HepG2 (cell line): Measurements from ENCODE around the gene MRPL9. TPM values are rescaled to one million over a fixed set of nuclear protein-coding genes. Genes with fewer than 3 reads are reported as not detected.

Experiments
- ATAC-seq: fragments of 200-7000 bp; cut with Tn5 transposase; 3 replicates; pipeline ENCODE4 v1.9.1; 2020; ENCODE audit warnings: mild to moderate bottlenecking, moderate library complexity
- BruUV-seq: library from RNA; stranded (reverse); fragments of 400-500 nt; replicated peaks from 2 replicates; lab custom pipeline; 2021; lab: Mats Ljungman, UMichigan
- CTCF ChIA-PET: fragments of 300-600 bp; formaldehyde crosslinking; extraction: SDS; loops from one replicate; lab custom pipeline; 2021; ENCODE audit warnings: low total read pairs, inconsistent platforms, low intra/inter-chr PET ratio; lab: Yijun Ruan, JAX
- POLR2A ChIA-PET: fragments of 350-600 bp; sonication (Branson Sonifier 250); formaldehyde crosslinking; loops from one replicate; lab custom pipeline; 2020; ENCODE audit warnings: antibody characterized with exemption, inconsistent platforms; lab: Yijun Ruan, JAX
- DNase-seq: peaks from one replicate; pipeline ENCODE4 v3.0.0-alpha.2; 2015; ENCODE audit warnings: low spot score
- FAIRE-seq: peaks from 3 replicates; lab custom pipeline; 2011; peaks lifted over from hg19 to GRCh38; lab: Jason Lieb, UNC
- H2AFZ ChIP-seq: one replicate; pipeline ENCODE4 v1.6.1; 2011; ENCODE audit warnings: low read length, inconsistent platforms
- H3K27ac ChIP-seq: fragments of 300-600 bp; 3 replicates; pipeline ENCODE4 v1.8.0; 2011; ENCODE audit warnings: mixed run types, mild to moderate bottlenecking, mixed read lengths, low read length, inconsistent platforms; ENCODE audit not compliant: insufficient read depth; ENCODE audit errors: extremely low read length
- H3K27me3 ChIP-seq, 2 experiments: fragments of 200-600 bp in 1 of 2; 2 replicates in 1 of 2; 3 replicates in 1 of 2; pipeline versions ENCODE4 v1.6.0 to v1.8.0; 2011; ENCODE audit warnings: low read length in 2 of 2, mild to moderate bottlenecking in 2 of 2, moderate library complexity in 2 of 2, inconsistent platforms in 1 of 2; ENCODE audit not compliant: insufficient read depth in 2 of 2, control insufficient read depth in 1 of 2
- H3K36me3 ChIP-seq, 2 experiments: fragments of 200-600 bp in 1 of 2; replicated peaks in 1 of 2; 2 replicates in 1 of 2; 3 replicates in 1 of 2; pipeline versions ENCODE4 v1.5.1 to v1.8.0; 2011; ENCODE audit warnings: low read length in 2 of 2, inconsistent platforms in 1 of 2; ENCODE audit not compliant: insufficient read depth in 2 of 2, control insufficient read depth in 1 of 2
- H3K4me1 ChIP-seq: 2 replicates; pipeline ENCODE4 v1.5.1; 2012; ENCODE audit warnings: low read length, inconsistent platforms; ENCODE audit not compliant: insufficient read depth
- H3K4me2 ChIP-seq: 2 replicates; pipeline ENCODE4 v1.6.0; 2011; ENCODE audit warnings: low read depth, low read length, inconsistent platforms
- H3K4me3 ChIP-seq, 3 experiments: fragments of 200-600 bp in 1 of 3; sonication (generic), shearing (Covaris generic) in 1 of 3; replicated peaks in 1 of 3; 2 replicates each; pipeline ENCODE4 v1.5.1; 2011 to 2016; ENCODE audit warnings: low read length in 3 of 3, inconsistent platforms in 2 of 3, low read depth in 2 of 3, mild to moderate bottlenecking in 2 of 3, control low read depth in 1 of 3, mixed read lengths in 1 of 3; ENCODE audit not compliant: insufficient read depth in 1 of 3
- H3K79me2 ChIP-seq: one replicate; pipeline ENCODE4 v1.6.1; 2011; ENCODE audit warnings: low read length, inconsistent platforms; ENCODE audit not compliant: insufficient read depth
- H3K9ac ChIP-seq: 2 replicates; pipeline ENCODE4 v1.6.0; 2011; ENCODE audit warnings: mild to moderate bottlenecking, low read depth, low read length, inconsistent platforms; ENCODE audit not compliant: insufficient read depth
- H3K9me3 ChIP-seq: 2 replicates; pipeline ENCODE4 v1.5.1; 2012; ENCODE audit warnings: mild to moderate bottlenecking, low read length
- H4K20me1 ChIP-seq: 2 replicates; pipeline ENCODE4 v1.6.0; 2011; ENCODE audit warnings: inconsistent platforms, mild to moderate bottlenecking, low read length, moderate library complexity; ENCODE audit not compliant: insufficient read depth
- BCL6 ChIP-seq: IDR thresholded peaks from 2 replicates; pipeline ENCODE4 v1.6.1; 2016; ENCODE audit warnings: missing genetic modification reagents, missing compliant biosample characterization
- ELF4 ChIP-seq: sonication (generic); formaldehyde crosslinking; IDR thresholded peaks from 2 replicates; pipeline ENCODE4 v1.5.0; 2020; ENCODE audit warnings: missing genetic modification reagents, mild to moderate bottlenecking, moderate library complexity, borderline replicate concordance
- FOXA1 ChIP-seq, 2 experiments: fragments of 450-650 bp in 1 of 2; sonication (generic) in 1 of 2; formaldehyde crosslinking in 1 of 2; IDR thresholded peaks; 2 replicates each; pipeline versions ENCODE4 v1.4.0 to v1.6.1; 2016 to 2020; ENCODE audit warnings: missing genetic modification reagents in 1 of 2
- NCOR1 ChIP-seq: fragments of 200-600 bp; sonication (generic); IDR thresholded peaks from 2 replicates; pipeline ENCODE4 v1.7.0; 2017; ENCODE audit warnings: antibody characterized with exemption, low read length, borderline replicate concordance
- NR2C2 ChIP-seq: sonication (generic); formaldehyde crosslinking; IDR thresholded peaks from 2 replicates; pipeline ENCODE4 v1.4.0; 2020; ENCODE audit warnings: missing genetic modification reagents, mild to moderate bottlenecking, moderate library complexity, borderline replicate concordance
- PITX1 ChIP-seq: sonication (generic); formaldehyde crosslinking; IDR thresholded peaks from 2 replicates; pipeline ENCODE4 v1.5.1; 2020; ENCODE audit warnings: mild to moderate bottlenecking, missing genetic modification reagents
- ZFP1 ChIP-seq: IDR thresholded peaks from 2 replicates; pipeline ENCODE4 v1.6.1; 2016
- ZNF260 ChIP-seq: sonication (generic); formaldehyde crosslinking; IDR thresholded peaks from 2 replicates; pipeline ENCODE4 v1.4.0; 2020; ENCODE audit warnings: missing genetic modification reagents, low read depth, mild to moderate bottlenecking, borderline replicate concordance
- ZNF549 ChIP-seq: sonication (generic); formaldehyde crosslinking; IDR thresholded peaks from 2 replicates; pipeline ENCODE4 v1.5.0; 2020; ENCODE audit warnings: missing genetic modification reagents
- ZNF557 ChIP-seq: sonication (generic); formaldehyde crosslinking; IDR thresholded peaks from 2 replicates; pipeline ENCODE4 v1.4.0; 2020; ENCODE audit warnings: missing genetic modification reagents
- ZNF747 ChIP-seq: sonication (generic); formaldehyde crosslinking; IDR thresholded peaks from 2 replicates; pipeline ENCODE4 v1.8.1; 2023; ENCODE audit warnings: missing genetic modification reagents, mild to moderate bottlenecking, borderline replicate concordance
- WGBS: methylation state at CpG from one replicate; pipeline ENCODE4 v1.1.6; 2017; ENCODE audit warnings: low lambda C conversion rate; 5-methylcytosine and 5-hydroxymethylcytosine counted together
- in situ Hi-C: cut with HindIII; loops from 2 replicates; pipeline ENCODE4 v1.10.0; 2017; ENCODE audit warnings: low pct_unique_long_range_greater_than_20kb; ENCODE audit not compliant: extremely low pct_ligation_motif_present
- intact Hi-C: fragments of 100-400 bp; cut with micrococcal nuclease; formaldehyde crosslinking; loops from one replicate; pipeline ENCODE4 v1.10.0; 2022; ENCODE audit not compliant: unreplicated experiment
- polyA plus RNA-seq, 8 experiments: library from polyadenylated mRNA; depleted of rRNA in 3 of 8; stranded (reverse) in 7 of 8; unstranded in 1 of 8; fragments of >200 nt; fragmentation: Illumina TruSeq in 4 of 8; extraction: Trizol in 4 of 8; gene quantifications; 2 replicates each; pipeline versions ENCODE4 v1.2.1 to v1.2.3, GENCODE V29; 2011 to 2016; ENCODE audit warnings: low read depth in 4 of 8, missing spikeins in 1 of 8, mixed read lengths in 1 of 8; ENCODE audit not compliant: insufficient read depth in 1 of 8
- total RNA-seq, 5 experiments: library from RNA; depleted of rRNA; stranded (reverse); fragments of >200 nt; fragmentation: Illumina TruSeq; extraction: Trizol; gene quantifications; 2 replicates each; pipeline ENCODE4 v1.2.3, GENCODE V29; 2016; ENCODE audit warnings: low read depth in 1 of 5
- TF ChIP-seq, protein P1 (sequence below): sonication (generic); formaldehyde crosslinking; IDR thresholded peaks from 2 replicates; pipeline ENCODE4 v1.4.0; 2020; ENCODE audit warnings: missing genetic modification reagents

Gene MRPL9
- total and polyA plus RNA-seq, 2 of the 13 experiments (the other 11 are each of a cell fraction or from before 2014, with no cell fraction given) = 72.1 to 107 TPM

DNA sequence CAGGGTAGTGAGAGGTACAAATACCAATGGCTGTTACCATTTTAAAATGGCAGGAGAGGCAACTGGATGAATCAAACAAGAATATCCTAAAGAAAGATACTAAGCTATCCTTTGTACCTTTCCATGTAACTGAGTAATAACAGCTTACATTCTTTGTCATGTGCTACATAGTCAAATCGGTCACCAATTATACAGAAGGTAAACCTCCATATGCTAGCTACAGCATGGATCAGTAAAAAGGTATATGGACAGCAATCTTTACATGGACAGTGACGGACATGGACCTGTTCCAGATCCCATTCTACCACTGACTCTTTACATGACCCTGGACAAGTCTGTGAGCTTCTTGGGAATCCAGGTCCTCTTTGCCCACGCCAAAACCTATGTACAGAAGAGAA, 13.4 kb upstream of the MRPL9 start:
- no peak for TF ChIP-seq ELF4
- TF ChIP-seq, protein P1, sequence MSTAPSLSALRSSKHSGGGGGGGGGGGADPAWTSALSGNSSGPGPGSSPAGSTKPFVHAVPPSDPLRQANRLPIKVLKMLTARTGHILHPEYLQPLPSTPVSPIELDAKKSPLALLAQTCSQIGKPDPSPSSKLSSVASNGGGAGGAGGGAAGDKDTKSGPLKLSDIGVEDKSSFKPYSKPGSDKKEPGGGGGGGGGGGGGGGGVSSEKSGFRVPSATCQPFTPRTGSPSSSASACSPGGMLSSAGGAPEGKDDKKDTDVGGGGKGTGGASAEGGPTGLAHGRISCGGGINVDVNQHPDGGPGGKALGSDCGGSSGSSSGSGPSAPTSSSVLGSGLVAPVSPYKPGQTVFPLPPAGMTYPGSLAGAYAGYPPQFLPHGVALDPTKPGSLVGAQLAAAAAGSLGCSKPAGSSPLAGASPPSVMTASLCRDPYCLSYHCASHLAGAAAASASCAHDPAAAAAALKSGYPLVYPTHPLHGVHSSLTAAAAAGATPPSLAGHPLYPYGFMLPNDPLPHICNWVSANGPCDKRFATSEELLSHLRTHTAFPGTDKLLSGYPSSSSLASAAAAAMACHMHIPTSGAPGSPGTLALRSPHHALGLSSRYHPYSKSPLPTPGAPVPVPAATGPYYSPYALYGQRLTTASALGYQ (CRISPR knock-in tag) = no peak
- TF ChIP-seq PITX1 (CRISPR knock-in tag) = no peak
- TF ChIP-seq FOXA1 (IDR thresholded peaks at IDR 0.05) = no peak
- TF ChIP-seq FOXA1 (CRISPR knock-in tag; IDR thresholded peaks at IDR 0.05) = no peak
- TF ChIP-seq BCL6 (CRISPR knock-in tag) = no peak
- TF ChIP-seq NCOR1 = no peak
- no peak for TF ChIP-seq NR2C2 (CRISPR knock-in tag)
- no peak for TF ChIP-seq ZNF260 (CRISPR knock-in tag)
- no peak for TF ChIP-seq ZFP1 (CRISPR knock-in tag)
- no peak for TF ChIP-seq ZNF549 (CRISPR knock-in tag)
- TF ChIP-seq ZNF747 = no peak
- TF ChIP-seq ZNF557 (CRISPR knock-in tag) = no peak
- TF ChIP-seq, all 625 proteins: peak for 0
- Histone ChIP-seq H3K4me2 (no peak overlapping the region), H3K79me2 (no peaks in the 10 kb centered on the region), H3K9me3 (no peaks in the 10 kb centered on the region), H3K4me1 (no peaks in the 10 kb centered on the region), H4K20me1 (no peaks in the 10 kb centered on the region), H3K27me3 (no peaks in the 10 kb centered on the region), H3K4me3 (no peak overlapping the region), H3K36me3 (no peaks in the 10 kb centered on the region; a peak in 1 of 5 replicates), H3K27ac (no peak overlapping the region), H3K9ac (no peak overlapping the region), H2AFZ (no peak overlapping the region)
- intact Hi-C loops = no loop called here
- BruUV-seq = no TSS peak
- 74% methylated on average over 3 of the region's 3 CpGs for WGBS
- in situ Hi-C loops = no loop called here
- FAIRE-seq (no peak), DNase-seq (no peak), ATAC-seq (no peak)
- POLR2A ChIA-PET = interaction anchor here (1.4 kb wide), 1 partner anchor 14 kb away, joined by 3 read pairs; the partner anchor contains the start of gene MRPL9
- CTCF ChIA-PET = no interaction called here
